ENCODE measurements around the gene ZNF267.
A peak's percentile ranks its signal among the peaks of the same experiment; 100 is the strongest.
"Not testable (repeated sequence)": the region's sequence is repeated elsewhere in the genome, so short reads cannot be mapped to it uniquely, and the experiment has no call there.

ZNF267 gene

DNA sequence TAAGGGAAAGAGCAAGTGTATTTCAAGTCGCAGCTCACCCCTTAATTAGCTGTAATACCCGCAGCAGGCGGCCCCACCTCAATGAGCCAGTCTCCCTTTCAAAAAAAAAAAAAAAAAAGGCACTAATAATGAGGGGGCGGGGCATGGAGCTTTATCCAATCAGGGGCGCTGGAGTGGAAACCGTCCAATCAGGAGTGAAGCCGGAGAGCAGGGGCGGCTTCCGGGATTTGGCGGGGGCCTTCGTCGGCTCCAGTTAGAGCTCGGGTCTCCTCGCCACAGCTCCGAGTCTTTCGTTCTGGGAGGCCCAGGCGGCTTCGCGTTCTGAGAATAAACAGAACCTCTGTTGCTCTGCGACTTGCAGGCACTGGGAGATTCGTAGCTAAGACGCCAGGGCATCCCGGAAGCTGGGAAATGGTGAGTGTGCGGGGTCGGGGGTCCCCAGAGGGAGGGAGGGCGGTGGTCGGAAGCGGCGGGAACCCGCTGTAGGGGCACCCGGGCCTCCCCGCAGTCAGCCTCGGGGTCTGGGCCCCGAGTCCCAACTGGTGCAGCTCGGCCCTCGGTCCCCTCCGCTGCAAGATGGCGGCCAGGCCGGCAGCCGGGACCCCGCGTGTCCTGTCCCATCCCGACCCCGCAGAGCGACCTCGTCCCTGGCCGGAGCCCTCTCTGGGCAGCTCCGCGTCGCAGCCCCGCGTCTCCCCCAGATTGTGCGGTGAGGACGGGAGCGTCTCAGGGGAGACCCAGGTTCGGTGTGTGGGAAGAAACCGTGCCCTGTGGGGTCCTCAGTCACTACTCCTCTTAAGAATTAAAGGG is at the start of gene ZNF267:
Gene ZNF267, plus strand, starts transcription at position 252 of the 810 bp plus-strand sequence. Its CDS starts 160 bp downstream, at position 412.
- peak; percentile 95 for DNase-seq (ENCODE audit: low read depth, low spot score)

DNA sequence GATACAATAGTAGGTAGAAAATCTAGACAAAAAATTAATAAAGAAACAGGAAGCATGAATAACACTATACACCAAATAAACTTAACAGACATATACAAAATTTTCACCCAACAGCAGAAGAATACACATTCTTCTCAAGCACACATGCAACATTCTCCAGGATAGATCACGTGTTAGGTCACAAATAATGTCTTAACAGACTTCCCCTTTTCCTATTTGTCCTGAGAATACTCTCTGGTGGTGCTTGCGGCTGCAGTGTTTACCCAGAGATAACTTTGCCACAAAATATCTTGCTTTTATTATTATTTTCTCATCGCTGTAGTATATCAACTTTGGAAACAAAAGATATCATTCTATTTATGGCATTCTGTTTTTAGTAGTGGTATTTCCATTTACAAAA is 40.6 kb upstream of the ZNF267 start:
- no peak for DNase-seq (ENCODE audit: low read depth, low spot score)

DNA sequence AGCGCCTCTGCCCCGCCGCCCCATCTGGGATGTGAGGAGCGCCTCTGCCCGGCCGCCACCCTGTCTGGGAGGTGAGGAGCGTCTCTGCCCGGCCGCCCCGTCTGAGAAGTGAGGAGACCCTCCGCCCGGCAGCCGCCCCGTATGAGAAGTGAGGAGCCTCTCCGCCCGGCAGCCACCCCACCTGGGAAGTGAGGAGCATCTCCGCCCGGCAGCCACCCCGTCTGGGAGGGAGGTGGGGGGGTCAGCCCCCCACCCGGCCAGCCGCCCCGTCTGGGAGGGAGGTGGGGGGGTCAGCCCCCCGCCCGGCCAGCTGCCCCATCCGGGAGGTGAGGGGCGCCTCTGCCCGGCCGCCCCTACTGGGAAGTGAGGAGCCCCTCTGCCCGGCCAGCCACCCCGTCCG is 37.2 kb upstream of the ZNF267 start:
- DNase-seq (ENCODE audit: low read depth, low spot score), result not testable (repeated sequence)

DNA sequence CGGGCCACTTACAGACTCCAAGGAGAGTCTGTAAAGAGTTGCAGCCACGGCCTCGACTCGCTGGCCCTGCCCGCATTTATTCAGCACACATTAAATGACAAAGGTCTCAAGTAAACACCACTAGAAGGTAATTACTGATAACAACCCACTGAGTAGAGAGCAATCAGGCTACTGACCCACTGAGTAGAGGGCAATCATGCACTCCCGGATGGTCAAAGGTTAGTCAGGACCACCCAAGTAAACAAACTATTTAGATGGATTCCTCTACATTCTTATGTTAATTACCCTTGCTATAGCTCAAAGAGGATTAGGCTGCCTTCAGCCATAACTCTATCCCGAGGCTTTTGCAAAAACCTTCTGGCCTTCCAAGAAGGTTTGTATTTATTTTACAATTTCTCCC is 30.7 kb upstream of the ZNF267 start:
- DNase-seq (ENCODE audit: low read depth, low spot score), result peak; percentile 44

DNA sequence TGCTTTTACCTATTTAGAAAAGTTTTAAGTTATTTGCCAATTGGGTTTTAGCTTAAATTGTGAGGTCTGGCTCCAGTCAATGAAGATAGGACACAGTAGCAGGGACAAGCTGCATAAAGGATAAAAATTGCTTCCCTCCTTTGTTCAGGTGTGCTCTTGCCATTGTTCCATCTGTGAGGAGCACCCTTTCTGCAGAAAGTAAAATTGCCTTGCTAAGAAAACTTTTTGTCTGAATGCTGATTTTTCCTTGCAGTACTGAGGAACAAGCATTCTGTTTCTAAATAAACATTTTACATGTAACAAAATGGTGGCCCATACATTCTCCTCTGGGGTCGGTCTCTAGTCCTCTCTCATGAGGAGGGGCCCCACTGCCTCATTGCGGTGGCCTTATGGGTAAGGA is 25.0 kb upstream of the ZNF267 start:
- not testable (repeated sequence) for DNase-seq (ENCODE audit: low read depth, low spot score)

DNA sequence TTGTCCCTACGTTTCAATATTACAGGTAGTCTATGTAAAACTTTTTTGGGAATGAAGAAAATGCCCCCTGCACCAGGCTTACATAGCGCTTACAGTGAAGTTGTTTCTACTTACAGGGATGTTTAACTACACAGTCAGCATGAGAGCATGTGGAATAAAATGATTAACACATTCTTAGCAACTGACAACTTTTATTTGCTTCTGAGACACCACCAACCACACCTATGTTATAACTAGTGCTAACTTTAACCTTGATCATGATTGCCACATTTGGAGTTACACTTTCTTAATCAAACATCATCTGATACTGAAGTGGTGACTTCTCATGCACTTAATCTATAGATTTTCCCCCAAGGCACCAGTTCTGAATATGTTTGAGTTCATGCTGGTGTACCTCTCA is 20.3 kb upstream of the ZNF267 start:
- DNase-seq (ENCODE audit: low read depth, low spot score), result no peak

DNA sequence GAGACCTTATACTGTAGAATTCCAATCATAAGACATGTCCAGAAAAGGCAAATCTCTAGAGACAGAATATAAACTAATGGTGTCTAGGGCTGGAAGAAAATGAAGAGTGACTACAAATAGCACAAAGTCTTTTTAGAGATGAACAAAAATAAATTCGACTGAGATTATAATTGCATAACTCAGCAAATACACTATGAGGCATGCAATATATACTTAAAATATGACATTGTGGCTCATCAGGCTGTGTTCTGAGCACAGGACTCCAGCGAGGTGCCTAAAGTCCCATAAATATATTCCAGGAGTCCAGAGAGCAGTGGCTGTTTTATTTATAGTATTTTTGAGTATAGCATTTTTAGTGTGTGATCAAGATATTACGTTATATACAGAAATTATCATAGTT is 13.1 kb upstream of the ZNF267 start:
- no peak for DNase-seq (ENCODE audit: low read depth, low spot score)

DNA sequence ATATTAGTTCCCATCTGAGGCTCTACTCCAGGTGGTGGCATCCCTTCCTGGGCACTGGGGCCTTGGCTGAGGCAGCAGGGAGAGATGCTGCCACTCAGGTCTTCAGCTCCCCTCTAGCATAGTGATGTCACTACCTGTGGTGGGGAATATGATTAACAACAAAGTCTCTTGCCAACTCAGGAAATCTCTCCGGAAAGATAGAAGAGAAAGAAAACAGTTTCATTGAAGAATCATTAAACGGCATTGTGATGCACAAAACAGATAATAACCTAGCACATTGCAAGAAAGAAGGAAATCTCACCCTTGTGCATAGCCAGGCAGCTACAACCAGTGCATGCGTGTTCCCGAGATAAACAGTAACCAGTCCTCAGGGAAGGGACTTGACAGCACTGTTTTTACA is 12.2 kb upstream of the ZNF267 start:
- DNase-seq (ENCODE audit: low read depth, low spot score), result no peak

DNA sequence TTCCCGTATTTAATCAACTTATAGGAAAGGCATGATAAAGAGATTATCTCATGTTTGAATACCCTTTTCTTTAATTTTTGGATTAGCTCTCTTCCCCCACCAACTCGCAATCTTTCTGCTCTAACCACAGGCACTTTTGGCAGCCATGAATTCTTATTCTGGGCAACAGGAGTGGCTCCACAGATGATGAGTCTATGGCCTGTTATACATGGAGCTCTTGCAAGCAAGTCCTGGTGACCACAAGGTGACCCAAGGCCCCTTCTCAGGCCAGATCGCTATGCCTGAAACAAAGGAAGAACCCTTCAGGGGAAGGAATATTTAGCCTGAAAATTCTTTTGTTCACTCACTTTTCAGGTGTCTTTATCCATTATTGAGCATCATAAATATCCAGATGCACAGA is 10.8 kb upstream of the ZNF267 start:
- no peak for DNase-seq (ENCODE audit: low read depth, low spot score)

DNA sequence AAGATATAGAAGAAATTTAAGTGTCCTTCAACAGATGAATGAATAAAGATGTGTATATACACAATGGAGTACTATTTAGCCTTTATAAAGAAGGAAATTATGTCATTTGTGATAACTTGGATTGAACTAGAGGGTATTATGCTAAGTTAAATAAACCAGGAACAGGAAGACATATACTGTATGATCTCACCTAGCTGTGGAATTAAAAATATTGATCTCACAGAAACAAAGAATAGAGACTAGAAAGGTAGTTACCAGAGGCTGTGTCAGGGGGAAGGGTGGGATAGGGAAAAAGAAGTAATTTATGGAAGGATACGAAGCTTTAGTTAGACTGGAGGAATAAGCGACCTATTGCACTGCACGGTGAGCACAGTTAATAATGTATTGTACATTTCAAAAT is 5.4 kb upstream of the ZNF267 start:
- no peak for DNase-seq (ENCODE audit: low read depth, low spot score)

DNA sequence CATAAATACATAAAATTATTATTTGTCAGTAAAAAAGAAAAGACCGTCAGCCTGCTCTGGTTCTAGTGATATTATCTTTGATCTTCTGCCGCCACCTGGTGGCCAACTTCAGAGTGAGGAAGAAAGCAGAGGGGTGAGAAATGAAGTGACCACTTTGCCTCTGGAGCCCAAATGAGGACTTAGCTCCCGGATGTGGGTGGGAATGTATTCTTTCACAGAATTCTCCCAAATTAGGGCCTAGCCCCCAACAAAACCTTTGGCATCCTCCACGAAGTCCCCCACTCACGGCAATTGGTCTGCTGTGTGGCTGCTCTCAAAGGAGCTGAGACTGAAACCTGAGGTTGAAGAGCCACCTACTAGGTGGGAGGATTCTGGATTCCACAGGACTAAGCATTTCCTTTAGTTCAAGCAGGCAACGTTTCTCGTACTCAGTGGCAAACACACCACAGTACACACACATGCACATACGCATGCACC is 4.9 kb upstream of the ZNF267 start:
- DNase-seq (ENCODE audit: low read depth, low spot score), result peak; percentile 61

DNA sequence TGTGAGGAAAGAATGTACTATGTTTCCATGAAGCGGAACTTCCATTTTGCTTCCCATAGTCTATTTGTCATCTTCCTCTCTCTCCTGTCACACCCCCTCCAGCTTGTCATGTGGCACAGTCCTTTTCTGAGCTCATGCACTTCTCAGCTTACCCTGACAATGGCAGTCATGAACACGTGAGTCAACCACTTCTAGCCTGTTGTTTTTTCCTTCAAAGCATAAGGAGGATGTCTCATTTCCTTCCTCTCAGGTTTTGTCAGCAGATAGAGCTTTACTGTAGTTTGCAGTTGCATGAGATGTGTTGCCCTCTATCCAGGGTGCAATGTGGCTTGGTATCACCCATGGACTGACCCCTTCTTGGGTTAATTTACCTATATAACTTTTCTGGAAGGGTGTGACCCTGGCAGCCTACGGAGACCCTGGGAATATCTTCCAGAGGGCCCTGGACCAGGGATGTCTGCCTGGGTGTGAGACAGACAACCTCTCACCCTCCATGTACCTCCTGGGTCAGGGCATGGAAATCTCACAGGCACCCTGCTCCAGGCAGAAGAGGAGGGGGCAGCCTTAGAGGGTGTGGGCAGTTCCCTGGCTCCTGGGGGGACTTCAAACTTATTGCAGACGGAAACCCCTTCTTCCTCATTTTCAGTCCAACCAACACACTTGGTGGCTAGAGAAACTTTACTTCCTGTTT is 4.0 kb upstream of the ZNF267 start:
- DNase-seq (ENCODE audit: low read depth, low spot score), result no peak

DNA sequence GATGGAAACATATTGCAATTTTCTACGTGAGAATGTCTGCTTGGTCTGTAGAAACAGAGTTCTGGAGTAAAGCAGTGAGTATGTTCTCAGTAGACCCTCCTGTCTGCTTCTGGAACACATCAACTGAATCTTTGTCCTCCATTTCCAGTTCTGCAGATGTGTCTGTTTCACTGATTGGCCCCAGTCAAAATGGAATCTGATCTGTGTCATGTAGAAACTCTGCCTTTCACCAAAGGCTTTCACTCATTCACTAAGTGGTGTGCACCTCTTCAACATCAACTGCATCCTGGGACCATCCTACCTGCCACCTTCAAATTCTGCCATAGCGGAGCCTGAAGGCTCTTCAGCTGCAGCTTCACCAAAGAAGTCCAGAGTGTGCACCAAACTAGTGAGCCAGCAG is 2.8 kb upstream of the ZNF267 start:
- DNase-seq (ENCODE audit: low read depth, low spot score), result no peak

DNA sequence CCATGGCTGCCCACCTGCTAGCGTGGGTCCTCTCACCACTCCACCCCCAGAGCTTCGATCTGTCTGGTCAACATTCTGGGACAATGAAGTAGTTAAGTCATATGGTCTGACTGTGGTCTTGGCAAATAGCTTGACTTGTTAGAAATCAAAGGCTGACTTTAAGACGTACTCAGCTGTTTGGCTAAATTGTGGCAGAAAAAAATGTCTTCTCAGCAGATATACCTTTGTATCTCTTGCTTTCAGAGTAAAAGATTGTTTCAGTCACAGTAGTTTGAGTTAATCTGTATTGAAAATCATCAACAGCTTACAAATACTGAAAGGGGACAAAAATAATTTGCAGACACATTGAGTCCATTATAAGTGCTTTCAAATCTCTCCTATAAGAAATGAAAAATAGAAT is 2.1 kb upstream of the ZNF267 start:
- DNase-seq (ENCODE audit: low read depth, low spot score), result no peak

DNA sequence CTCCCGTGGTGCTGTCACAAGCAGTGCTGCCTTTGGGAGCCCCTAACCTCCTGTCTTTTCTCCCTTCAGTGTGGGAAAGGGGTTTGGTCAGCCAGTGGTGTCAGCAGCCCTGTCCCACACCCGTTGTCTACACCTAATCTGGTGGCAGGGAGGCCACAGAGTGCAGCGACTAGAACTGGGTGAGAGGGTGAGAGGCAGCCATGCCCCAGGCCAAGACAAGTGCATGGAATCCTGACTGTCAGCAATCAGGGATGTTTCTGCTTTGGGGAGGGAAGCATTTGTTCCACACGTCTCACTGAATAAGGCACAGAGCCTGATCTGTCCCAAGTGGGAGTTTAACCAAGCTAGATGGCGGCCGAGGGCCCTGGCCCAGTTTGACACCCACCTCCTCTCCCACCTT is 1.4 kb upstream of the ZNF267 start:
- DNase-seq (ENCODE audit: low read depth, low spot score), result no peak

DNA sequence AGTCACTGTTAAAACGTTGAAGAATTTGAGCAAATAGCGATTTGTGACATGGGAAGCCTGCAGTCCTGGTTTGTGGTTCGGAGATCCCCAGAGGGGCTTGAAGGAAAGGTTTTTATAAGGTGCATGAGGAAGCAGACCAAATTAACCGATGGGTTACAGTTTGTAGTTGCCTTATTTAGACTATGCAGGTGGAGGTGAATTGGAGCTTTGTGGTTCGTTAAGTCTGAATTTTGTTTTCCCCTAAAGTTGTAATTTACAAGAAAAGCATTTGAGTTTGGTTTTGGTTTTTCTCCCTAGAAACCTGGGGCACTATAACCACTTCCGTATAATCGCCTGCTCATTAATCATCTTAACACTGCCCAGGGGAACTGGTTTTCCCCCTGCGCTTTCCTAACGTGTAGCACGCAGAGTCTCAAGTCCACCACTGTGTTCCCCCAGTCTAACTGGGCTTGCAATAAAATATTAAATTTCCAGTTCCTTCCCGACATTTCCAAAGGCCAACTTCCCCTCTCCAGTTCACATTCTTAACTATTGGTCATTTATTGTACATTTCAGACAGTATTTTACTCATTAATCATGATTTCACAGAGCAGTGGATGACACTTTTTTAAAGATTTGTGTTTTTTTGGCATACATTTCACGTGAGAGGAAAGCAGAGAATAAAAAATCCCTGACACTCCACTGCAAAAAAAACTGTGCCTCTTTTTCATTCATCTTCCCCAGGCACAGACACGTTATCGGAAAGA is 932 bp downstream of the ZNF267 start:
- peak; percentile 18 for DNase-seq (ENCODE audit: low read depth, low spot score)

DNA sequence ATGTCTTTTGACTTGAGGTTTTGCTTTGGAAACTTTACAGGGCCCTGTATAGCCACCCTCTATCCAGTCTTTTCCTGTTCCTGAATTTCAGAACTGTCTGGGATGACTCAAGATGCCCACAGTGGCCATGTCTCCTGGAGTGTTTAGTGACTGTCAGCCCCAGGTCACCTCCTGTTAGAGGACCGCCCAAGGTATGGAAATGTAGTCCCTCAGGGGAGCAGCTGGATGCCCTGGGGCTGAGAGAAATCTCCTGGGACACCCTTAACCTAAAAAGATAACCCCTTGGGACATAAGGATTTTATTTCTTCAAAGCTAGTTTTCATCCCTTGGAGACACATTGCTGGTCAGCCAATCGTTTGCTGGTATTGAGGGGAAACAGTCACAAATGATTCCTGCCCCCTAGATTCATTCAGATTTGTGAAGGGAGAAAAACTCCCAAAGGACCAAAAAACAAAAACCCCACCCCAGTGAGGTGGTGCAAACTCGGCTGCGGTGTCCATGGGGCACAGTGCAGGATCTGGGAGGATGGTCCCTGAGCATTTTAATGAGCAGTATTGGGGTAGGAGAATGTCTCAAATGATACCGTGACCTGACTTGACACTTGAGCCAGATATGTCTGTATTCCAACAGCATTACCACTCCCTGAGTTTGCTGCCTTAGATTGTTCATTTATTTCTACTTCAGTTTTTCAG is 1.7 kb downstream of the ZNF267 start:
- DNase-seq (ENCODE audit: low read depth, low spot score), result peak; percentile 23

DNA sequence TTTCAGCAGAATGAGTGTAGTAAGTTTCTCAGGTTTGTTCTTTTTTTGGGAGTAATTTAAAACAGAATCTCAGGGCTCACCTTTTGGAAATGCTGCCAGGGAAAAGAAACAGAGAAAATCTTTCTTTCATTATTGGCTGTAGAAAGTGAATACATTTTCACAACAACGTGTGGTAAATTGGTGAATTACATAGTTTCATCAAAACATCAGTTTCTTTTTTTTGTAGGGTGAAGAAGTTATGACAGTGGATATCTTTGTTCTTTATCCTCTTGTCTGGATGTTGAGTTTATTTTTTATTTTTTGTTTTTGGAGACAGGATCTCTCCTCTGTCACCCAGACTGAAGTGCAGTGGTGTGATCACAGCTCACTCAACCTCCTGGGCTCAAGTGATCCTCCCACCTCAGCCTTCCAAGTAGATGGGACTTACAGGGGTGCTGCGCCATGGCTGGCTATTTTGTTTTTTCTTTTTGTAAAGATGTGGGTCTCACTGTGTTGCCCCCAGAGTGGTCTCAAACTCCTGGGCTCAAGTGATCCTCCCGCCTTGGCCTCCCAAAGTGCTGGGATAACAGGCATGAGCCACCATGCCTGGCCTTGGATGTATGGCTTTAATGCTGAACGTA is 2.4 kb downstream of the ZNF267 start:
- DNase-seq (ENCODE audit: low read depth, low spot score), result no peak

DNA sequence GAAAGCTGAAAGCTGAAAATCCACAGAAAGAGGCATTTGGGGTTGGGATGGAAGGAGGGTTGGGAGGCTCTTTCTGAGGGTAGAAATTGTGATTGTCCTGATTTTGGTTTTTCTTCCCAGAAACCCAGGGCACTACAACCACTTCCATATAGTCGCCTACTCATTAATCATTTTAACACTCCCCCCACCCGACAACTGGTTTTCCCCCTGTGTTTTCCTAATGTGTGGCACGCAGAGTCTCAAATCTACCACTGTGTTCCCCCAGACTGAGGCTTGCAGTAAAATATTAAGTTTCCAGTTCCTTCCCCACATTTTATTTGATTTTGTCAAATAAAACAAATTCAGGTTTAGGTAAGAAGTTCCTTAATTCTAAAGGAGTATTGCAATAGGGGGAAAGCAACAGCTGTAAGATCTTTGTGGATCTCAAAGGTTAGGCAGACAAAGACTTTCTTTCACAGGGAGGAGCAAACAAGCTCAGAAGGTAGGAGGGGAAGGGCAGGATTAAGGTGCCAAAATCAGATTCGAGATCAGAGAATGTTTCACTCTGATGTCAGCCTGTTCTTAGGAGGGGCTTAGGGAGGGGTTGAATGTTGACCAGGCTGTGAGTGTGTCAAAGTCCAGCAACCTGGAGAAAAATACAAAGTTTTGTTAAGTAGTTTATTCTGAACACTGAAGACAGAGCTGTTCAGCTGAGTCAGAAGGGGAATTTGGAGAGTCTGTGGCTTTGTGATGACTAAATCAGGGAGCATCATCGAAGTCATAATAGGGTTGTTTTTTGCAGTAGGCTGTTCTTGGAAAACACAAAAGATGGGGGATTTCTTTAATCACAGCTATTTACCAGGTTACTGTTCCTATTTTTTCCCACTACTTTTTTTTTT is 3.6 kb downstream of the ZNF267 start:
- DNase-seq (ENCODE audit: low read depth, low spot score), result no peak

All from ELF-1 (cell line).